Smooth muscle cell (in vitro differentiated cells): ENCODE data around the gene CFH. TPM values are rescaled to one million over a fixed set of nuclear protein-coding genes. Genes with fewer than 3 reads are reported as not detected.

ENCODE experiments used
- DNase-seq: peaks from one replicate; lab custom pipeline; 2025; ENCODE audit not compliant: unreplicated experiment; lab: John Stamatoyannopoulos, UW
- H2AFZ ChIP-seq: fragments of 200-600 bp; sonication (generic); 2 replicates; pipeline ENCODE4 v1.6.0; 2016; ENCODE audit warnings: antibody characterized with exemption, low read depth, mild to moderate bottlenecking
- H3F3A ChIP-seq: fragments of 200-600 bp; sonication (generic); 2 replicates; pipeline ENCODE4 v1.6.0; 2017; ENCODE audit warnings: antibody characterized with exemption, low read depth
- H3K27ac ChIP-seq: fragments of 200-600 bp; sonication (generic); 2 replicates; pipeline ENCODE4 v1.5.1; 2016; ENCODE audit warnings: low read depth, mild to moderate bottlenecking
- H3K27me3 ChIP-seq: fragments of 200-600 bp; sonication (generic); 2 replicates; pipeline ENCODE4 v1.6.1; 2016; ENCODE audit warnings: low read depth, mild to moderate bottlenecking
- H3K36me3 ChIP-seq: fragments of 200-600 bp; sonication (generic); 2 replicates; pipeline ENCODE4 v1.5.1; 2016; ENCODE audit warnings: low read depth
- H3K4me1 ChIP-seq: fragments of 200-600 bp; sonication (generic); 2 replicates; pipeline ENCODE4 v1.5.1; 2016; ENCODE audit warnings: low read depth
- H3K4me2 ChIP-seq: fragments of 200-600 bp; sonication (generic); 2 replicates; pipeline ENCODE4 v1.6.0; 2016; ENCODE audit warnings: mild to moderate bottlenecking
- H3K4me3 ChIP-seq: fragments of 200-600 bp; sonication (generic); 2 replicates; pipeline ENCODE4 v1.5.1; 2016; ENCODE audit warnings: mild to moderate bottlenecking
- H3K79me2 ChIP-seq: fragments of 200-600 bp; sonication (generic); 2 replicates; pipeline ENCODE4 v1.6.0; 2016; ENCODE audit warnings: low read depth, mild to moderate bottlenecking
- H3K9ac ChIP-seq: fragments of 200-600 bp; sonication (generic); 2 replicates; pipeline ENCODE4 v1.6.0; 2016; ENCODE audit warnings: low read depth
- H3K9me3 ChIP-seq: fragments of 200-600 bp; sonication (generic); replicated peaks from 2 replicates; pipeline ENCODE4 v1.5.1; 2016; ENCODE audit warnings: low read depth
- H4K20me1 ChIP-seq: fragments of 200-600 bp; sonication (generic); 2 replicates; pipeline ENCODE4 v1.6.0; 2016; ENCODE audit warnings: low read depth
- CTCF ChIP-seq: fragments of 200-600 bp; sonication (generic); IDR thresholded peaks from 2 replicates; pipeline ENCODE4 v1.5.1; 2017; ENCODE audit warnings: borderline replicate concordance, mild to moderate bottlenecking, antibody characterized with exemption; ENCODE audit not compliant: insufficient read depth, poor library complexity, severe bottlenecking
- WGBS: methylation state at CpG from one replicate; pipeline ENCODE4 v1.1.7; 2016; ENCODE audit warnings: low lambda C conversion rate; 5-methylcytosine and 5-hydroxymethylcytosine counted together
- polyA plus RNA-seq: library from polyadenylated mRNA; unstranded; fragments of >200 nt; fragmentation: Nextera tagmentation; extraction: Ambion mirVana; gene quantifications from 2 replicates; pipeline ENCODE4 v1.2.1, GENCODE V29; 2016
- total RNA-seq: library from RNA; depleted of rRNA; stranded (reverse); fragments of >200 nt; gene quantifications from 2 replicates; pipeline ENCODE4 v1.2.3, GENCODE V29; 2014

CFH gene
- total and polyA plus RNA-seq, 2 experiments from 2014 or later = 71.2 to 99.5 TPM

GRCh38 chr1:196733091-196733970 lies 81.5 kb downstream of the CFH start:
- Histone ChIP-seq H3F3A (no peaks in the 10 kb centered on the region), H3K9ac (no peak overlapping the region), H4K20me1 (no peaks in the 10 kb centered on the region), H3K79me2 (no peaks in the 10 kb centered on the region), H2AFZ (no peak overlapping the region), H3K9me3 (no peaks in the 10 kb centered on the region), H3K4me1 (no peaks in the 10 kb centered on the region), H3K27me3 (no peaks in the 10 kb centered on the region), H3K36me3 (peaks cover 3% of the 10 kb centered on the region), H3K4me2 (no peak overlapping the region), H3K27ac (no peak overlapping the region), H3K4me3 (no peak overlapping the region)
- no peak for DNase-seq
- no peak for TF ChIP-seq CTCF
- 90% methylated on average over 11 of the region's 11 CpGs for WGBS

- peaks cover 8% of the 10 kb centered on the region for H3K36me3 ChIP-seq
- H3K4me1 ChIP-seq = no peaks in the 10 kb centered on the region
- no peaks in the 10 kb centered on the region for H3K27me3 ChIP-seq
- H3F3A ChIP-seq = no peaks in the 10 kb centered on the region
- H3K79me2 ChIP-seq = no peaks in the 10 kb centered on the region
- H3K4me3 ChIP-seq = no peak overlapping the region
- TF ChIP-seq CTCF = no peak
- H4K20me1 ChIP-seq = no peaks in the 10 kb centered on the region
- H3K9ac ChIP-seq = no peak overlapping the region
- no peaks in the 10 kb centered on the region for H3K9me3 ChIP-seq
- H2AFZ ChIP-seq = no peak overlapping the region
- H3K4me2 ChIP-seq = no peak overlapping the region
- no peak overlapping the region for H3K27ac ChIP-seq
- no peak for DNase-seq
These were observed 82.2 kb downstream of the CFH start for GRCh38 chr1:196734006-196734405.

- H3K27me3 ChIP-seq = no peaks in the 10 kb centered on the region
- no peaks in the 10 kb centered on the region for H3F3A ChIP-seq
- no peak overlapping the region for H3K9ac ChIP-seq
- H4K20me1 ChIP-seq = no peaks in the 10 kb centered on the region
- H3K4me2 ChIP-seq = no peak overlapping the region
- H3K9me3 ChIP-seq = no peaks in the 10 kb centered on the region
- no peak for TF ChIP-seq CTCF
- H3K4me1 ChIP-seq = no peaks in the 10 kb centered on the region
- H3K4me3 ChIP-seq = no peak overlapping the region
- WGBS = 87% methylated on average over 2 of the region's 2 CpGs
- no peaks in the 10 kb centered on the region for H3K79me2 ChIP-seq
- H3K36me3 ChIP-seq = peaks cover 11% of the 10 kb centered on the region
- H2AFZ ChIP-seq = no peak overlapping the region
- H3K27ac ChIP-seq = no peak overlapping the region
- DNase-seq = no peak
These were observed 82.6 kb downstream of the CFH start for GRCh38 chr1:196734460-196734859.

- Histone ChIP-seq H3K27ac (no peak overlapping the region), H2AFZ (no peak overlapping the region), H4K20me1 (no peaks in the 10 kb centered on the region), H3F3A (no peaks in the 10 kb centered on the region), H3K27me3 (no peaks in the 10 kb centered on the region), H3K4me1 (no peaks in the 10 kb centered on the region), H3K36me3 (peaks cover 11% of the 10 kb centered on the region), H3K79me2 (no peaks in the 10 kb centered on the region), H3K9me3 (no peaks in the 10 kb centered on the region), H3K4me3 (no peak overlapping the region), H3K9ac (no peak overlapping the region), H3K4me2 (no peak overlapping the region)
- DNase-seq = no peak
- no peak for TF ChIP-seq CTCF
These were observed 86.9 kb downstream of the CFH start for GRCh38 chr1:196738730-196739129.
